Ascending aorta (tissue), 2 donors: ENCODE data around the gene ZRANB2. TPM values are rescaled to one million over a fixed set of nuclear protein-coding genes. Genes with fewer than 3 reads are reported as not detected.

Experiments used
- DNase-seq, 2 donors: peaks; one replicate each; pipeline ENCODE4 v3.0.0-alpha.2; 2019; ENCODE audit warnings: low spot score in 2 of 2
- H3K27ac ChIP-seq, 2 donors: fragments of 200-600 bp; sonication (generic); one replicate each; pipeline ENCODE4 v1.5.1; 2016 to 2017; ENCODE audit warnings: mild to moderate bottlenecking in 1 of 2
- H3K27me3 ChIP-seq: fragments of 200-600 bp; sonication (generic); one replicate; pipeline ENCODE4 v1.5.1; 2017
- H3K36me3 ChIP-seq, 2 donors: fragments of 200-600 bp; sonication (generic); one replicate each; pipeline ENCODE4 v1.5.1; 2016
- H3K4me1 ChIP-seq, 2 donors: fragments of 200-600 bp; sonication (generic); one replicate each; pipeline ENCODE4 v1.5.1; 2016 to 2017; ENCODE audit warnings: mild to moderate bottlenecking in 1 of 2
- H3K4me3 ChIP-seq, 2 donors: fragments of 200-600 bp; sonication (generic); one replicate each; pipeline ENCODE4 v1.5.1; 2016 to 2017; ENCODE audit warnings: mild to moderate bottlenecking in 1 of 2
- H3K9me3 ChIP-seq, 2 donors: fragments of 200-600 bp; sonication (generic); one replicate each; pipeline ENCODE4 v1.5.1; 2016
- CTCF ChIP-seq, 3 experiments: fragments of 200-600 bp in 2 of 3; fragments of 450-650 bp in 1 of 3; sonication (generic) in 2 of 3; IDR thresholded peaks; one replicate each; pipeline ENCODE4 v1.5.1; 2016 to 2019; ENCODE audit warnings: antibody characterized with exemption in 3 of 3, mild to moderate bottlenecking in 1 of 3, moderate library complexity in 1 of 3
- intact Hi-C: fragments of 100-400 bp; cut with DNase I; formaldehyde crosslinking; loops from one replicate; pipeline ENCODE4 v1.15.1; 2023
- total RNA-seq: library from RNA; depleted of rRNA; stranded (reverse); fragments of >200 nt; gene quantifications from one replicate; pipeline ENCODE4 v1.1.0, GENCODE V29; 2016

Gene ZRANB2
- total RNA-seq, 1 donor from 2014 or later, result 37.9 TPM

- TF ChIP-seq CTCF (IDR thresholded peaks at IDR 0.05), result no peak
- Histone ChIP-seq H3K27ac (peak overlapping the region in 1 of 2 donors; percentile 44), H3K36me3 (no peaks in the 10 kb centered on the region), H3K27me3 (no peaks in the 10 kb centered on the region), H3K4me1 (peaks cover 0 to 23% of the 10 kb centered on the region in 2 donors), H3K9me3 (no peaks in the 10 kb centered on the region), H3K4me3 (no peak overlapping the region)
- intact Hi-C loops, result loop anchor here (2.0 kb wide), 1 partner anchor 27 kb away; the partner anchor contains the start of gene PTGER3
- DNase-seq, result no peak
Observed at GRCh38 chr1:71019233-71019969, 61.4 kb downstream of the ZRANB2 start.

DNA sequence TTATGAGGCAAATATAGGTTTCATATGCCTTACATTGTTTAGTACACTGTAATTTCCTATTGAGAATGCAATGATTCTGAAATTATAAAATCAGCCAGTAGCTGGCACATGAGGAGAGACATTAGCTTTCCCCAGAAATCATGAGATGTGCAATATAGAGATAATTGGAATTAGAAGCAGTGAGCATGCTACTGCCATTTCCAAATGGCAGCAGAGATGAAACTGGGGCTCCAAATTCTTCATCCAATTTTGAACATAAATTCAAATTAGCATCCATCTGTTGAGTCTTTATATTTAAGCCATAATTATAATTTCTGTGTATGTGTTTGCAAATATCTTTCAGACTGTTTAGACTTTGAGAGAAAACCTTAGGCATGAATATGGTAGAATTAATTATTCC lies 62.0 kb downstream of the ZRANB2 start:
- TF ChIP-seq CTCF (IDR thresholded peaks at IDR 0.05), result no peak
- Histone ChIP-seq H3K4me3 (no peak overlapping the region), H3K27ac (peak overlapping the region; percentile 44 to 74), H3K9me3 (no peaks in the 10 kb centered on the region), H3K4me1 (peaks cover 0 to 27% of the 10 kb centered on the region in 2 donors), H3K36me3 (no peaks in the 10 kb centered on the region), H3K27me3 (no peaks in the 10 kb centered on the region)
- no peak for DNase-seq
- intact Hi-C loops, result loop anchor here (2.0 kb wide), 1 partner anchor 28 kb away; the partner anchor contains the start of gene PTGER3

- Histone ChIP-seq H3K36me3 (no peaks in the 10 kb centered on the region), H3K27ac (peak overlapping the region; percentile 60 to 69), H3K9me3 (no peaks in the 10 kb centered on the region), H3K4me3 (no peak overlapping the region), H3K27me3 (no peaks in the 10 kb centered on the region), H3K4me1 (peaks cover 0 to 34% of the 10 kb centered on the region in 2 donors)
- intact Hi-C loops, result no loop called here
- DNase-seq, result peak in 1 of 2 donors; percentile 66
- no peak for TF ChIP-seq CTCF (IDR thresholded peaks at IDR 0.05)
Observed at GRCh38 chr1:71015745-71016144, 65.1 kb downstream of the ZRANB2 start.

DNA sequence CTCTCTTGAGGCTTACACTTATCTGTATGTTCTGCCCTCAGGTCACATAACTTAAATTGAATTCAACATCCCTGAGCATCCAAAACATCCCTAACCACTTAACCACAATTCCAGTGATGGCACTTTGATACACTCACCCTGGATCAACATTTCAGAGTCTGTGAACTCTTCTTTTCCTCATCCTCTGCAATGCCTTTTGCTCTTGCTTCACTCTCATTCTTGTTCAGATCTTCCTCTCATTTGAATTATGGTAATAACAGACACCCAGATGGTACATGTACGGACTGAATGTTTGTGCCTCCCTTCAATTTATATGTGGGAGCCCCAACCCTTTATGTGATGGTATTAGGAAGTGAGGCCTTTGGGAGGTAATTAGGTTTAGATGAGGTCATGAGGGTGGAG lies 66.7 kb downstream of the ZRANB2 start:
- H3K4me1 ChIP-seq, result peaks cover 0 to 34% of the 10 kb centered on the region in 2 donors
- H3K27ac ChIP-seq, result peak overlapping the region; percentile 60 to 69
- H3K36me3 ChIP-seq, result no peaks in the 10 kb centered on the region
- no peaks in the 10 kb centered on the region for H3K27me3 ChIP-seq
- no peak for TF ChIP-seq CTCF (IDR thresholded peaks at IDR 0.05)
- intact Hi-C loops, result no loop called here
- no peak overlapping the region for H3K4me3 ChIP-seq
- no peak for DNase-seq
- H3K9me3 ChIP-seq, result no peaks in the 10 kb centered on the region

Other genes with a start within 250 kb of the ZRANB2 start
- gene PTGER3, start 33.2 kb downstream of the ZRANB2 start, total RNA-seq, result 70.1 TPM